ENCODE data around the gene JAG2. TPM values are rescaled to one million over a fixed set of nuclear protein-coding genes. Genes with fewer than 3 reads are reported as not detected.

The JAG2 gene
- total and polyA plus RNA-seq, 10 donors = 3.0 to 14.3 (median 6.4) TPM

DNA sequence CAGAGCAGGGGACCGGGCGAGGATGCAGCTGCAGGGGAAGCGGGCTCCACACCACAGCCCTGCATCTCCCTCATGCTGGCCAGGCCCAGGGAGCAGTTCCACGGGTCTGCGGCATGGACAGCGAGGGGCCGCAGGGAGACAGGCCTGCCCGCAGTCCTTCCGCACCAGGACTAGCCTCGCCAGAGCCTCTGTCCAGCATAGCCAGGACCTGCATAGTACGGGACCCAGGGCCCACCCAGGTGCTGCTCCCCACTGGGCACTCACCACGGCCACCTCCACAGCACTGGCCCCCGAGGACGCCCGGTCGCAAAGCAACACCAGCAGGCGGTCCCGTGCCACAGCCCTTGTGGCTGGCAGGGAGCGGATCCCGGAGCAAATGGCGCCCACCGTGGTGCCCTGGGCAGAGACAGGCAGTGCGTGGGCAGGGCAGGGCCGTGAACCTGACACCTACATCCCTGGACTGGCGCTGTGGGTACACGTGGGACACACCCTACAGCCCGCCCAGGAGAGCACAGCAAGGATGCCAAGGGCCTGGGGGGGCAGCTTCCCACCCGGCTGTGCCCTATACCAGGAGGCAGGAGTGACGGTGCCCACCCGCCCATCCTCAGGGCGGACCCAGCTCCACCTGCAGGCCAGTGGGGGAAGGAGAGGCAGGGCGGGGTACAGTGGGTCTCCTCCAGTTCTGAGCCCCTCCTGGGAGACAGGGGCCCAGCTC lies 23.8 kb downstream of the JAG2 start:
- peak; percentile 68 for DNase-seq
- Histone ChIP-seq H3K27ac (no peak overlapping the region), H3K4me3 (no peak overlapping the region), H3K4me1 (no peaks in the 10 kb centered on the region), H3K9me3 (peaks cover 0 to 19% (median 11%) of the 10 kb centered on the region in 8 donors), H3K36me3 (peaks cover 0 to 2% (median 0%) of the 10 kb centered on the region in 6 donors), H3K27me3 (replicated peaks in 1 of 7) (no peaks in the 10 kb centered on the region)
- intact Hi-C loops (cut with DNase I; ENCODE audit: low total_unique reads) = no loop called here
- WGBS, 5 donors = 89 to 92% (median 90%) methylated on average over 12 to 32 of the region's 32 CpGs
- TF ChIP-seq, protein P1, sequence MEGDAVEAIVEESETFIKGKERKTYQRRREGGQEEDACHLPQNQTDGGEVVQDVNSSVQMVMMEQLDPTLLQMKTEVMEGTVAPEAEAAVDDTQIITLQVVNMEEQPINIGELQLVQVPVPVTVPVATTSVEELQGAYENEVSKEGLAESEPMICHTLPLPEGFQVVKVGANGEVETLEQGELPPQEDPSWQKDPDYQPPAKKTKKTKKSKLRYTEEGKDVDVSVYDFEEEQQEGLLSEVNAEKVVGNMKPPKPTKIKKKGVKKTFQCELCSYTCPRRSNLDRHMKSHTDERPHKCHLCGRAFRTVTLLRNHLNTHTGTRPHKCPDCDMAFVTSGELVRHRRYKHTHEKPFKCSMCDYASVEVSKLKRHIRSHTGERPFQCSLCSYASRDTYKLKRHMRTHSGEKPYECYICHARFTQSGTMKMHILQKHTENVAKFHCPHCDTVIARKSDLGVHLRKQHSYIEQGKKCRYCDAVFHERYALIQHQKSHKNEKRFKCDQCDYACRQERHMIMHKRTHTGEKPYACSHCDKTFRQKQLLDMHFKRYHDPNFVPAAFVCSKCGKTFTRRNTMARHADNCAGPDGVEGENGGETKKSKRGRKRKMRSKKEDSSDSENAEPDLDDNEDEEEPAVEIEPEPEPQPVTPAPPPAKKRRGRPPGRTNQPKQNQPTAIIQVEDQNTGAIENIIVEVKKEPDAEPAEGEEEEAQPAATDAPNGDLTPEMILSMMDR (IDR thresholded peaks at IDR 0.05 in 8 of 11, conservative IDR thresholded peaks at IDR 0.05 in 3 of 11) = no peak
- TF ChIP-seq POLR2A (IDR thresholded peaks at IDR 0.05) = no peak
- TF ChIP-seq POLR2AphosphoS5 (IDR thresholded peaks at IDR 0.05) = no peak

- peaks cover 0 to 26% (median 18%) of the 10 kb centered on the region in 8 donors for H3K9me3 ChIP-seq
- TF ChIP-seq, protein P1 (IDR thresholded peaks at IDR 0.05 in 8 of 11, conservative IDR thresholded peaks at IDR 0.05 in 3 of 11) = no peak
- no peak for TF ChIP-seq POLR2AphosphoS5 (IDR thresholded peaks at IDR 0.05)
- TF ChIP-seq POLR2A (IDR thresholded peaks at IDR 0.05) = no peak
- H3K4me1 ChIP-seq = no peaks in the 10 kb centered on the region
- no peak overlapping the region for H3K4me3 ChIP-seq
- peaks cover 0 to 2% (median 0%) of the 10 kb centered on the region in 6 donors for H3K36me3 ChIP-seq
- no peak overlapping the region for H3K27ac ChIP-seq
- intact Hi-C loops (cut with DNase I; ENCODE audit: low total_unique reads) = no loop called here
- peak; percentile 58 for DNase-seq
- no peaks in the 10 kb centered on the region for H3K27me3 ChIP-seq (replicated peaks in 1 of 7)
- 85 to 93% (median 91%) methylated on average over 14 to 16 of the region's 16 CpGs for WGBS, 5 donors
These were observed 24.4 kb downstream of the JAG2 start for GRCh38 chr14:105144026-105144665.

DNA sequence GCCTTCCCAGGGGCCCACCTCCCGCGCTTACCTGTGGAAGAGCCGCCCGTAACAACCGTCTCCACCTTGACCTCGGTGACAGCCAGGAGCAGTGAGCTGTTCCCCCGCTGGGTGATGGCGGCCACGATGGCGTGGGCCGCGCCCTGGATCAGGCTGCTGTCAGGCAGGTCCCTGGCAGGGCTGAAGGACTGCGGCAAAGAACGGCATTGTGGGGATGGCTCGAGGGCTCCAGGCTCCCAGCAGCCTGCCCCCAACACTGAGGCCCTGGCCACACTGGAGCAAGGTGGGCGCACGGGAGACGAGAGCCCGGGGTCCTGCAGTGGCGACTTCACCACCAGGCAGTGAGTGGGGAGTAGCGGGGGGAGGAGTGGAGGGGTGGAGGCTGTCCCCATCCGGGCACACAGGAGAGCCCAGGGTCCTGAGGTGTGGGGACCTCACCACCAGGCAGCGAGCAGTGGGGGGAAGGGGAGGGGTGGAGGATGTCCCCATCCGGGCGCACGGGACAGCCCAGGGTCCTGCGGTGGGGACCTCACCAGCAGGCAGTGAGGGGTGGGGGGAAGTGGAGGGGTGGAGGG lies 25.0 kb downstream of the JAG2 start:
- Histone ChIP-seq H3K27ac (no peak overlapping the region), H3K4me3 (no peak overlapping the region), H3K9me3 (peaks cover 0 to 31% (median 22%) of the 10 kb centered on the region in 8 donors), H3K4me1 (no peaks in the 10 kb centered on the region), H3K36me3 (peaks cover 0 to 2% (median 0%) of the 10 kb centered on the region in 6 donors), H3K27me3 (replicated peaks in 1 of 7) (peaks cover 0 to 2% (median 0%) of the 10 kb centered on the region in 7 donors)
- TF ChIP-seq POLR2AphosphoS5 (IDR thresholded peaks at IDR 0.05) (no peak), POLR2A (IDR thresholded peaks at IDR 0.05) (no peak)
- TF ChIP-seq, protein P1 (IDR thresholded peaks at IDR 0.05 in 8 of 11, conservative IDR thresholded peaks at IDR 0.05 in 3 of 11) = no peak
- DNase-seq = peak; percentile 58
- WGBS, 5 donors = 93 to 96% (median 95%) methylated on average over 24 to 27 of the region's 27 CpGs
- intact Hi-C loops (cut with DNase I; ENCODE audit: low total_unique reads) = no loop called here

Measured in spleen (tissue), 11 donors.